ENCODE measurements around the gene ANO3. TPM values are rescaled to one million over a fixed set of nuclear protein-coding genes. Genes with fewer than 3 reads are reported as not detected.

ANO3 gene
- total RNA-seq, 6 experiments from 2014 or later, result 0.71 to 2.6 (median 1.4) TPM

DNA sequence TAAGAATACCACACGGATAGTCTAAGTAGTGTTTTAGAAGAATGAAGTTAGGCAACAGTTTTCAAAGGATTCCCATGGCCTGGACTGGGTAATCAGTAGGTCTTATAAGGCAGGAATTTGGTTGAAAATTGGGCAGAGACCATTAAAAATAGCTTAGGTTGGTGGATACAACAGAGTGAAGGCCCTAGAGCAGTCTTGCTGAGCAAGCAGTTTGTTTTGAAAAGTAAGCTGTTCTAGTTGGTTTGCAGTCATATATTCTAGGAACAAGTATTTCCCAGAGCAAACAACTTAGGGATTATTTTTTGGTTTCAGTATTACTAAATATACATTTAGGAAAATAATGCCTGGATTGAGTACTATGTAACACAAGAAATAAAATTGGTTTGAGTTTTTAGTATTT is 175.3 kb downstream of the ANO3 start:
- no peaks in the 10 kb centered on the region for H3K4me1 ChIP-seq
- WGBS (ENCODE audit: insufficient coverage, low coverage, low lambda C conversion rate, missing lambda C conversion rate), result 41% methylated on average over 1 of the region's 1 CpG
- no peak overlapping the region for H3K4me3 ChIP-seq
- TF ChIP-seq, protein P1, sequence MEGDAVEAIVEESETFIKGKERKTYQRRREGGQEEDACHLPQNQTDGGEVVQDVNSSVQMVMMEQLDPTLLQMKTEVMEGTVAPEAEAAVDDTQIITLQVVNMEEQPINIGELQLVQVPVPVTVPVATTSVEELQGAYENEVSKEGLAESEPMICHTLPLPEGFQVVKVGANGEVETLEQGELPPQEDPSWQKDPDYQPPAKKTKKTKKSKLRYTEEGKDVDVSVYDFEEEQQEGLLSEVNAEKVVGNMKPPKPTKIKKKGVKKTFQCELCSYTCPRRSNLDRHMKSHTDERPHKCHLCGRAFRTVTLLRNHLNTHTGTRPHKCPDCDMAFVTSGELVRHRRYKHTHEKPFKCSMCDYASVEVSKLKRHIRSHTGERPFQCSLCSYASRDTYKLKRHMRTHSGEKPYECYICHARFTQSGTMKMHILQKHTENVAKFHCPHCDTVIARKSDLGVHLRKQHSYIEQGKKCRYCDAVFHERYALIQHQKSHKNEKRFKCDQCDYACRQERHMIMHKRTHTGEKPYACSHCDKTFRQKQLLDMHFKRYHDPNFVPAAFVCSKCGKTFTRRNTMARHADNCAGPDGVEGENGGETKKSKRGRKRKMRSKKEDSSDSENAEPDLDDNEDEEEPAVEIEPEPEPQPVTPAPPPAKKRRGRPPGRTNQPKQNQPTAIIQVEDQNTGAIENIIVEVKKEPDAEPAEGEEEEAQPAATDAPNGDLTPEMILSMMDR (IDR thresholded peaks at IDR 0.05), result no peak
- no peak for TF ChIP-seq POLR2A (IDR thresholded peaks at IDR 0.05)
- H3K36me3 ChIP-seq, result no peaks in the 10 kb centered on the region
- intact Hi-C loops (cut with DNase I), result no loop called here
- H3K27ac ChIP-seq, result no peak overlapping the region
- no peaks in the 10 kb centered on the region for H3K27me3 ChIP-seq
- DNase-seq (no peak), ATAC-seq (no peak)
- H3K9me3 ChIP-seq, result no peaks in the 10 kb centered on the region

DNA sequence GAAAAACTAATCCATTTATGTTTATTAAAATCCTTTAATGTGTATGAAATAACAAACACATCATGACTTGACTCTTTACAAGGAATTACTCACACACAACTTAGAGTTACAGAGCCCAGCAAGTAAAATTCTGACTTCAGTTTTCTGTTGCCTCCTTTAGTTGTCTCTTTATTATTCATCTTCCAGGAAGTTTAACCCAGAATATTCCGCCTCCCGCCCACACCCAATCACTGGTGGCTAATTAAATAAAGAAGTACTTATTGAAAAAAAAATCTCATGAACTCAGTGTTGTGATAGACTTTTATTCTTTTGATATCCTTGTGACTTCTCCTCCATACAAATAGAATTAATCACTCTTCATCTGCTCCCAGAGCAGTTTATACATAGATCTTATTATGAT is 178.2 kb downstream of the ANO3 start:
- Histone ChIP-seq H3K9me3 (no peaks in the 10 kb centered on the region), H3K4me3 (no peak overlapping the region), H3K27me3 (no peaks in the 10 kb centered on the region), H3K4me1 (no peaks in the 10 kb centered on the region), H3K36me3 (no peaks in the 10 kb centered on the region), H3K27ac (no peak overlapping the region)
- no peak for ATAC-seq
- TF ChIP-seq POLR2A (IDR thresholded peaks at IDR 0.05), result no peak
- TF ChIP-seq, protein P1 (IDR thresholded peaks at IDR 0.05), result no peak
- intact Hi-C loops (cut with DNase I), result no loop called here
- DNase-seq, result no peak
- WGBS (ENCODE audit: insufficient coverage, low coverage, low lambda C conversion rate, missing lambda C conversion rate), result 70% methylated on average over 2 of the region's 2 CpGs

DNA sequence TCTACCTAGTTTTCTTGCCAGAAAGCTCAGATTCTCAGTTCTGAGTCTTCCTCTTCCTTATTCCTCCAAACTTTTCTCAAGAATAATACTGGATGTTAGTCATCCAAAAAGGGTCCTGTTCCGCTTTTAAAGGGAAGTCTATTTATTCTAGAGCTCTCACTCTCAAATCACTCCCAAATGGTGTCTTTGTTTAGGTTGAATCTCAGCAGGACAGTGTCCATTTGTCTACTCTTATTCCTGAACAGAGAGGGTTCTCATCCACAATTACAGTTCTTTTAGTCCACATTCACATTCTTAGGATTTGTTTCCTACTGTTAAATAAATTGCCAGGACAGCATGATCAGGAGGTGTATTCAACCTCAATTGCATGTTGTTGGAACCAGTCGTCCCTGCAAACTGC is 178.8 kb downstream of the ANO3 start:
- Histone ChIP-seq H3K27me3 (no peaks in the 10 kb centered on the region), H3K4me3 (no peak overlapping the region), H3K36me3 (no peaks in the 10 kb centered on the region), H3K4me1 (no peaks in the 10 kb centered on the region), H3K27ac (no peak overlapping the region), H3K9me3 (no peaks in the 10 kb centered on the region)
- intact Hi-C loops (cut with DNase I), result no loop called here
- DNase-seq, result no peak
- 40% methylated on average over 2 of the region's 2 CpGs for WGBS (ENCODE audit: insufficient coverage, low coverage, low lambda C conversion rate, missing lambda C conversion rate)
- no peak for ATAC-seq
- TF ChIP-seq, protein P1 (IDR thresholded peaks at IDR 0.05), result no peak
- TF ChIP-seq POLR2A (IDR thresholded peaks at IDR 0.05), result no peak

DNA sequence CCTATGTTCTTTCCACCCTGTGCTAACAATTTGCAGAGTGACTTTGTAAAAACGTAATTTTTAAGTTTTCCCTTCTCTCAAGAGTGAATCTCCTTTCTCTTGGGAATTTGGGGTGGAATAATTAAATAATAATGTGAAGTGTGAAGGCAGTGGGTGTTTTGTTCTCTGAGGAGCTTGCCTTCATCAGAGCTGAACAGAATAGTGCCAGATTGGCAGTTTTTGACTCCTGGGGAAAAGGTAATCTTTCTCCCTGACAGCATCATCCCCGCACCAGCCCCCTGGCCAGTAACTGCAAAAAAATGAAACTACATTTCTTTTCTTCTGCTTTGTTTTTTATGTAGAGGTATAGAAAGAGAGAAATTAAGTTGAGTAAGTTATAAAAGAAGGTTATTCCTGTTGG is 180.3 kb downstream of the ANO3 start:
- no peak for ATAC-seq
- 28% methylated on average over 2 of the region's 2 CpGs for WGBS (ENCODE audit: insufficient coverage, low coverage, low lambda C conversion rate, missing lambda C conversion rate)
- Histone ChIP-seq H3K27me3 (no peaks in the 10 kb centered on the region), H3K4me3 (no peak overlapping the region), H3K27ac (no peak overlapping the region), H3K4me1 (no peaks in the 10 kb centered on the region), H3K36me3 (no peaks in the 10 kb centered on the region), H3K9me3 (no peaks in the 10 kb centered on the region)
- no peak for TF ChIP-seq POLR2A (IDR thresholded peaks at IDR 0.05)
- TF ChIP-seq, protein P1 (IDR thresholded peaks at IDR 0.05), result no peak
- intact Hi-C loops (cut with DNase I), result no loop called here
- no peak for DNase-seq

DNA sequence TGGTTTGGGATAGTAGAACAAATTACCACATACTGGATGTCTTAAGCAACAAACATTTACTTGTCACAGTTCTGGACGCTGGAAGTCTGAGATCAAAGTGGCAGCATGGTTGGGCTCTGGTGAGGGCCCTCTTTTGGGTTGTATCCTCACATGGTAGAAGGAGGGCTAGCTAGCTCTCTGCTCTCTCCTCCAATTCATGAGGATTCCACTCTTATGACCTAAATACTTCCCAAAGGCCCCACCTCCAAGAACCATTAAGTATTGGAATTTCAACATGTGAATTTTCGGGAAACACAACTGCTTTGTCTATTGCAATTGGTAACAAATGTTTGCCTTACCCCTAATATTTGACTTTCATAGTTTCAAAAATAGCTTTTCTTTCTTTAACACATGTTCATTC is 187.5 kb downstream of the ANO3 start:
- intact Hi-C loops (cut with DNase I), result no loop called here
- H3K27me3 ChIP-seq, result no peaks in the 10 kb centered on the region
- no peak for TF ChIP-seq POLR2A (IDR thresholded peaks at IDR 0.05)
- TF ChIP-seq, protein P1 (IDR thresholded peaks at IDR 0.05), result no peak
- DNase-seq (no peak), ATAC-seq (no peak)
- no peaks in the 10 kb centered on the region for H3K4me1 ChIP-seq
- no peak overlapping the region for H3K27ac ChIP-seq
- H3K9me3 ChIP-seq, result no peaks in the 10 kb centered on the region
- WGBS (ENCODE audit: insufficient coverage, low coverage, low lambda C conversion rate, missing lambda C conversion rate), result 44% methylated on average over 2 of the region's 2 CpGs
- no peaks in the 10 kb centered on the region for H3K36me3 ChIP-seq
- no peak overlapping the region for H3K4me3 ChIP-seq

All from right lobe of liver (tissue), 6 donors.